Thoracic aorta (tissue), 2 donors: ENCODE results near the gene ZNF737. TPM values are rescaled to one million over a fixed set of nuclear protein-coding genes. Genes with fewer than 3 reads are reported as not detected.
A peak's percentile ranks its signal among the peaks of the same experiment; 100 is the strongest.
"Not testable (repeated sequence)": the region's sequence is repeated elsewhere in the genome, so short reads cannot be mapped to it uniquely, and the experiment has no call there.

Experiments used
- ATAC-seq: fragments of 150-250 bp; one replicate; pipeline ENCODE4 v1.8.0; 2017; ENCODE audit warnings: low read depth; ENCODE audit not compliant: insufficient number of reproducible peaks, low FRiP score
- DNase-seq: peaks from one replicate; pipeline ENCODE4 v3.0.0-alpha.2; 2020; ENCODE audit warnings: low spot score
- H3K27ac ChIP-seq, 2 donors: fragments of 200-600 bp; sonication (generic); 1 replicate in 1 of 2; 2 replicates in 1 of 2; pipeline ENCODE4 v1.5.1; 2016; ENCODE audit warnings: mild to moderate bottlenecking in 2 of 2, moderate library complexity in 2 of 2
- H3K27me3 ChIP-seq: fragments of 200-600 bp; sonication (generic); replicated peaks from 2 replicates; pipeline ENCODE4 v1.6.0; 2016; ENCODE audit warnings: mild to moderate bottlenecking; ENCODE audit not compliant: insufficient read depth
- H3K36me3 ChIP-seq: fragments of 200-600 bp; sonication (generic); one replicate; pipeline ENCODE4 v1.5.1; 2016
- H3K4me1 ChIP-seq, 2 donors: fragments of 200-600 bp; sonication (generic); 1 replicate in 1 of 2; 2 replicates in 1 of 2; pipeline versions ENCODE4 v1.5.1 to v1.6.0; 2016; ENCODE audit warnings: low read depth in 2 of 2, mild to moderate bottlenecking in 1 of 2; ENCODE audit not compliant: control insufficient read depth in 1 of 2
- H3K4me3 ChIP-seq: fragments of 200-600 bp; sonication (generic); 2 replicates; pipeline ENCODE4 v1.5.1; 2016; ENCODE audit warnings: mild to moderate bottlenecking
- H3K9me3 ChIP-seq: fragments of 200-600 bp; sonication (generic); 2 replicates; pipeline ENCODE4 v1.5.1; 2016
- total RNA-seq, 2 donors: library from RNA; depleted of rRNA; stranded (reverse); fragments of >200 nt; gene quantifications; one replicate each; pipeline versions ENCODE4 v1.1.0 to v1.2.3, GENCODE V29; 2016
- TF ChIP-seq, protein P1 (sequence below): fragments of 200-600 bp; sonication (generic); IDR thresholded peaks from one replicate; pipeline ENCODE4 v1.5.1; 2019; ENCODE audit warnings: antibody characterized with exemption

Gene ZNF737
- total RNA-seq, 2 donors from 2014 or later = 6.1 to 17.6 TPM

DNA sequence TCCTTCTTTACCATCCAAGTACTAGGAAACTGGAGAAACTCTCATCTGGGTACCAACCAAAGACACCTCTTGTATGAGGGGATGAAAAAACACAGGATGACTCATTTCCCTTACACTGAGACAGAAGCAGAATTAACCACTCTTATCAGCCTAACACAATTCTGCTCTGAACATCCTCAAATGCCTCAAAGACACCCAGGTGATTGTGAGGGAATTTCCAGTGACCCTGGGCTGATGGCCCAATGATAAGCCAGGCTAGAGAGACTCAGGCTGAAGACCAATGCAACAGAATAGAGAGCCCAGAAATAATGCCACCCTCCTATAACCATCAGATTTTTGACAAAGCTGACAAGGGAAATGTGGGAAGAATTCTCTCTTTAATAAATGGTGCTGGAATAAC, 7.0 kb downstream of the ZNF737 start:
- DNase-seq = no peak
- H3K4me3 ChIP-seq = no peak overlapping the region
- H3K27ac ChIP-seq = no peak overlapping the region
- H3K4me1 ChIP-seq = no peaks in the 10 kb centered on the region
- H3K27me3 ChIP-seq = no peaks in the 10 kb centered on the region
- ATAC-seq = no peak
- H3K36me3 ChIP-seq = peaks cover 20% of the 10 kb centered on the region
- peaks cover 80% of the 10 kb centered on the region for H3K9me3 ChIP-seq
- TF ChIP-seq, protein P1, sequence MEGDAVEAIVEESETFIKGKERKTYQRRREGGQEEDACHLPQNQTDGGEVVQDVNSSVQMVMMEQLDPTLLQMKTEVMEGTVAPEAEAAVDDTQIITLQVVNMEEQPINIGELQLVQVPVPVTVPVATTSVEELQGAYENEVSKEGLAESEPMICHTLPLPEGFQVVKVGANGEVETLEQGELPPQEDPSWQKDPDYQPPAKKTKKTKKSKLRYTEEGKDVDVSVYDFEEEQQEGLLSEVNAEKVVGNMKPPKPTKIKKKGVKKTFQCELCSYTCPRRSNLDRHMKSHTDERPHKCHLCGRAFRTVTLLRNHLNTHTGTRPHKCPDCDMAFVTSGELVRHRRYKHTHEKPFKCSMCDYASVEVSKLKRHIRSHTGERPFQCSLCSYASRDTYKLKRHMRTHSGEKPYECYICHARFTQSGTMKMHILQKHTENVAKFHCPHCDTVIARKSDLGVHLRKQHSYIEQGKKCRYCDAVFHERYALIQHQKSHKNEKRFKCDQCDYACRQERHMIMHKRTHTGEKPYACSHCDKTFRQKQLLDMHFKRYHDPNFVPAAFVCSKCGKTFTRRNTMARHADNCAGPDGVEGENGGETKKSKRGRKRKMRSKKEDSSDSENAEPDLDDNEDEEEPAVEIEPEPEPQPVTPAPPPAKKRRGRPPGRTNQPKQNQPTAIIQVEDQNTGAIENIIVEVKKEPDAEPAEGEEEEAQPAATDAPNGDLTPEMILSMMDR = no peak

DNA sequence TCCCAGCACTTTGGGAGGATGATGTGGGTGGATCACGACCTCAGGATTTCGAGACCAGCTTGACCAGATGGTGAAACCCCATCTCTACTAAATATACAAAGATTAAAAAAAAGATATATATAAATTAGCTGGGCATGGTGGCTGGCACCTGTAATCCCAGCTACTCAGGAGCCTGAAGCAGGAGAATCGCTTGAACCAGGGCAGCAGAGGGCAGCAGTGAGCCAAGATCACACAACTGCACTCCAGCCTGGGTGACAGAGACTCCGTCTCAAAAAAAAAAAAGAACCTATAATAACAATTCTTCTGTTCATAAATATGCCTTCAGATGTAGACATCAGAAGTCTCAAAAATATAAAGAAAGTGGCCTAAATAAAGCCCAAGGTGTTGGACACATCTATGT, 7.6 kb downstream of the ZNF737 start:
- Histone ChIP-seq H3K9me3 (peaks cover 86% of the 10 kb centered on the region), H3K4me3 (no peak overlapping the region), H3K27ac (no peak overlapping the region), H3K27me3 (no peaks in the 10 kb centered on the region), H3K36me3 (peaks cover 25% of the 10 kb centered on the region), H3K4me1 (no peaks in the 10 kb centered on the region)
- ATAC-seq = no peak
- TF ChIP-seq, protein P1 = no peak
- DNase-seq = no peak

DNA sequence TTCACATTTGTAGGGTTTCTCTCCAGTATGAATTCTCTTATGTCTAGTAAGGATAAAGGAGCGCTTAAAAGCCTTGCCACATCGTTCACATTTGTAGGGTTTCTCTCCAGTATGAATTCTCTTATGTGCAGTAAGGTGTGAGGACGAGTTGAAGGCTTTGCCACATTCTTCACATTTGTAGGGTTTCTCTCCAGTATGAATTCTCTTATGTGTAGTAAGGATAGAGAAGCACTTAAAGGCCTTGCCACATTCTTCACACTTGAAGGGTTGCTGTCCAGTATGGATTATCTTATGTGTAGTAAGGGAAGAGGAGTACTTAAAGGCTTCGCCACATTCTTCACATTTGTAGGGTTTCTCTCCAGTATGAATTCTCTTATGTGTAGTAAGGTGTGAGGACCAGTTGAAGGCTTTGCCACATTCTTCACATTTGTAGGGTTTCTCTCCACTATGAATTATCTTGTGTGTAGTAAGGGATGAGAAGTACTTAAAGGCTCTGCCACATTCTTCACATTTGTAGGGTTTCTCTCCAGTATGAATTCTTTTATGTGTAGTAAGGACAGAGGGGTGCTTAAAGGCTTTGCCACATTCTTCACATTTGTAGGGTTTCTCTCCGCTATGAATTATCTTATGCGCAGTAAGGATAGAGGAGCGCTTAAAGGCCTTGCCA, 20.8 kb downstream of the ZNF737 start:
- H3K27ac ChIP-seq, H3K27me3 ChIP-seq, H3K4me1 ChIP-seq, ATAC-seq, DNase-seq: not testable (repeated sequence)
- H3K36me3 ChIP-seq = peaks cover 64% of the 10 kb centered on the region
- H3K4me3 ChIP-seq = peak overlapping the region; percentile 17
- peaks cover 100% of the 10 kb centered on the region for H3K9me3 ChIP-seq

DNA sequence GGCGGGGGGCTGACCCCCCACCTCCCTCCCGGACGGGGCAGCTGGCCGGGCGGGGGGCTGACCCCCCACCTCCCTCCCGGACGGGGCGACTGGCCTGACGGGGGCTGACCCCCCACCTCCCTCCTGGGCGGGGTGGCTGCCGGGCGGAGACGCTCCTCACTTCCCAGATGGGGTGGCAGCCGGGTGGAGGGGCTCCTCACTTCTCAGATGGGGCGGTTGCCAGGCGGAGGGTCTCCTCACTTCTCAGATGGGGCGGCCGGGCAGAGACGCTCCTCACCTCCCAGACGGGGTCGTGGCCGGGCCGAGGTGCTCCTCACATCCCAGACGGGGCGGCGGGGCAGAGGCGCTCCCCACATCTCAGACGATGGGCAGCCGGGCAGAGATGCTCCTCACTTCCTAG, 35.3 kb downstream of the ZNF737 start:
- not testable (repeated sequence) for H3K36me3 ChIP-seq, H3K4me3 ChIP-seq, DNase-seq, ATAC-seq, H3K4me1 ChIP-seq, H3K27me3 ChIP-seq, H3K27ac ChIP-seq
- peaks cover 33% of the 10 kb centered on the region for H3K9me3 ChIP-seq

DNA sequence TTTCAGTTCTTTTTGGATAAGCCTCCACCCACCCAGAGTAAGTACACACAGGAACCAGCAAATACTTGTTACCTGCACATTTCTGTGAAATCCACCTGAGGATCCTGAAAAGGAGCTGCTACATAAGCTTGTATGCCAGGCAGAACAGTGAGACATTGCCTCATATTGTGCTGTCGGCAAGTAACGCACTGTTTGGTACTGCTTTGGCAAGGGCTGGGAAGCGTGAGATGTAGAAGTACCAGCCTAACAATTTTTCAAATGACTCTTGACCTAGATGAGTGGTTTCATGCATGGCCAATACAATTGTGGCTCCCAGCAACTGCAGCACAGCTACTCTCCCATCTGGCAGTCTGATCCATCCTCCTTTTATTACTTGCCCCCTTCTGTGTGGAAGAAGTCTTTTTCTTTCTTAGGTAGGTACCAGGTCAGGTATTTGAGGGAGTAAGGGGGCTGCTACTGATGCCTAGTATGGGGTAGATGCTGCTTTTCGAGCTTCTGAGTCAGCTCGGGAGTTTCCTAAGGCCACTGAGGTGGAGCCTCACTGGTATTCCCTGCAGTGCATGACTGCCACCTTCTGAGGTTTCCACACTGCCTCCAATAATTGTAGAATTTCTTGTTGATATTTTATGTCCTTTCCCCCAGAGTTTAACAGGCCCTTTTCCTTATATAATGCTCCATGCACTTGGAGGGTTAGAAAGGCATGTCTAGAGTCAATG, 52.2 kb downstream of the ZNF737 start:
- H3K4me3 ChIP-seq = no peak overlapping the region
- no peak for ATAC-seq
- no peaks in the 10 kb centered on the region for H3K27me3 ChIP-seq
- no peak overlapping the region for H3K27ac ChIP-seq
- peaks cover 10% of the 10 kb centered on the region for H3K9me3 ChIP-seq
- TF ChIP-seq, protein P1 = no peak
- no peak for DNase-seq
- no peaks in the 10 kb centered on the region for H3K36me3 ChIP-seq
- H3K4me1 ChIP-seq = no peaks in the 10 kb centered on the region

DNA sequence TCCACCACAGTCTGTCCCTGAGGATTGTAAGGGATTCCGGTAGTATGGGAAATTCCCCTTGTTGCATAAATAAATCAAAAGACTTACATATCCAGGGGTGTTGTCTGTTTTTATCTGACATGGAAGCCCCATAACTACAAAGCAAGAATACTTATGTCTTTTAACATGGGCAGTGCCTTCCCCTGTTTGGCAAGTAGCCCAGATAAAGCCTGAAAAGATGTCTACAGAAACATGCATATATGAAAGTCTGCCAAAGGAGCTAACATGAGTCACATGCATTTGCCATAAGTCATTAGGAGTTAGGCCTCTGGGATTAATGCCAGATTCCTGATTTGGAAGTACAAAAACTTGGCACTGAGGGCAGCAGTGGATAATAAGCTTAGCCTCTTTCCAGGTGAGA, 62.1 kb downstream of the ZNF737 start:
- TF ChIP-seq, protein P1 = no peak
- DNase-seq (no peak), ATAC-seq (no peak)
- Histone ChIP-seq H3K36me3 (no peaks in the 10 kb centered on the region), H3K27me3 (no peaks in the 10 kb centered on the region), H3K4me1 (no peaks in the 10 kb centered on the region), H3K27ac (no peak overlapping the region), H3K9me3 (peaks cover 1% of the 10 kb centered on the region), H3K4me3 (no peak overlapping the region)

Other genes starting within 250 kb of the ZNF737 start
- gene ZNF626, start 95.8 kb upstream of the ZNF737 start, total RNA-seq = 10 to 100 TPM; 22.9 to 27.3 TPM
- 1 to 10 TPM in 1 of 2 donors, under 1 TPM in 1; 0.41 to 5.7 TPM for gene ZNF66, start 210.5 kb upstream of the ZNF737 start, total RNA-seq